Measurements from ENCODE around the gene ACOT7. TPM values are rescaled to one million over a fixed set of nuclear protein-coding genes. Genes with fewer than 3 reads are reported as not detected.

ACOT7 gene
- total RNA-seq, 2 donors from 2014 or later = 46.0 to 75.8 TPM

DNA sequence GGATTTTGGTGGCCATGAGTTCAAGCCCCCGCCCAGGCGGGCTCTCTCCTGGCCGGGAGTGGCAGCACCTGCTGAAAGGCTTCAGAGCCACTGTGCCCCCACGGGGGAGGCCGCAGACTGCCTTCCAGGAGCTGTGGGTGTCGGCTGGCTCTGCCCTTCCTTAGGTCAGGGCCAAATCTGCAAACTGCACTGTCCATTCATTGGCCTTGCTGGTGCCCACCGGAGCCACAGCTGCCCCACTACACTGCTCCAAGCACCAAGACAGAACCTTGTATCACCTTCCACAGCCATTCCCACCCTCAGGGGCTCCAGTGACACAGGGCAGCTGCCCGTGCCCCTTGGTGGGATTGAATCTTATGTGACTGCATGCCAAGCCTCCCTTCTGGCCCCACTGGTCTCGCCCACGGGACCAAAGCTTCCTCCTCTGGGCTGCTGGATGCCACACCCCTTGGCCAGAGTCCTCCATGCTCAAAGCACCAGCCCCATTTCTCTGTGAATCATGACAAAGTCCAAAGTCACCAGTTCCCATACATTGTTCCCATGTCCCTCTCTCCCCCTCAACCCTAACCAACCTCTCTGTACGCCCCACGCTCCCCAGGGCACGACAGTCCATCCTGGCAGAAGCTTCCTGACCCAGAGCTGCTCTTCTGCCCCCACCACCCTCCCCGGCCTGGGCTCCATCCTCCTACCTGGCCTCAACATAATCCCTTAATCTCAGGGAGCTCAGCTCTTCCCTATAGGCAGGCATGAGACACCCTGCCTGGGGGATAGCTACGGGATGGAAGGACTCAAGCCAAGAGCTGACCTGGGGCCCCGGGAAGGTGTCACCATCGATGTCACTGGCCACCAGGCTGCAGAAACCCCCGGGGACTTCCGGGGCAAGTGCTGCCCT lies 111.8 kb downstream of the ACOT7 start:
- Mint-ChIP-seq H3K9me3 (no peaks in the 10 kb centered on the region), H3K27ac (peak overlapping the region in 1 of 2 donors; percentile 64), H3K36me3 (no peaks in the 10 kb centered on the region)
- DNase-seq (ENCODE audit: low spot score in 2 of 2) (no peak), ATAC-seq (no peak)

DNA sequence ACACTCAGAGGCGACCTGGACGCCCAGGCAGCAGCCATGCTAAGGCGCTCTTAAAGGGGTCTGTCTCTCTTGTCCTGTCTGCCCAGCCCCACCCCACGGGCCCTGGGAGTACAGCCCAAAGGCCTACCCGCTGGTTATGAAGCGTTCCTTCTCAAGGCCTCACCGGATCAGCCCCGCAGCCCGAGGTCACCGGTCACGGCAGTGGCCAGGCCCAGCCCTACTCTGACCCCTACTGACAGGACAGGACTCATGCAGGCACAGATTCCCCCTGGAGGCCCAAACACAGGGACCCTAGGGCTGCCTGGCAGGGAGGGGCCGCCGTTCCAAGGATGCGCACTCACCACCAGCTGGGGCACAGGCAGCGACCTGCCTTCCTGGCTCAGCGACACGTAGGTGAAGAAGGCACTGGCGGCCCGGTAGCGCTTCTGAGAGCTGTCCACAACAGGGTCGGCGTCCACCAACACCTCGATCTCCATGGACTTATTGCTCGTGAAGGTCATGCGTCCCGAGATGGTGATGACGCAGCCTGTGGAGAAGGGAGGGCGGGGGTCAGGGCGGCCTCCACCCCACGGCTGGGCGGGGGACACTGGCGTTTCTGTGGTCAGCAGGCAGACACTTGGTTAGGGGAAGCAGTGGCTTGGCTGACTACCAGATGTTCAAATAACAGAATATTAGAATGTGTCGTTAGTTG lies 112.7 kb downstream of the ACOT7 start:
- no peak for DNase-seq (ENCODE audit: low spot score in 2 of 2)
- H3K36me3 Mint-ChIP-seq = no peaks in the 10 kb centered on the region
- no peak for ATAC-seq
- H3K27ac Mint-ChIP-seq = no peak overlapping the region
- no peaks in the 10 kb centered on the region for H3K9me3 Mint-ChIP-seq

DNA sequence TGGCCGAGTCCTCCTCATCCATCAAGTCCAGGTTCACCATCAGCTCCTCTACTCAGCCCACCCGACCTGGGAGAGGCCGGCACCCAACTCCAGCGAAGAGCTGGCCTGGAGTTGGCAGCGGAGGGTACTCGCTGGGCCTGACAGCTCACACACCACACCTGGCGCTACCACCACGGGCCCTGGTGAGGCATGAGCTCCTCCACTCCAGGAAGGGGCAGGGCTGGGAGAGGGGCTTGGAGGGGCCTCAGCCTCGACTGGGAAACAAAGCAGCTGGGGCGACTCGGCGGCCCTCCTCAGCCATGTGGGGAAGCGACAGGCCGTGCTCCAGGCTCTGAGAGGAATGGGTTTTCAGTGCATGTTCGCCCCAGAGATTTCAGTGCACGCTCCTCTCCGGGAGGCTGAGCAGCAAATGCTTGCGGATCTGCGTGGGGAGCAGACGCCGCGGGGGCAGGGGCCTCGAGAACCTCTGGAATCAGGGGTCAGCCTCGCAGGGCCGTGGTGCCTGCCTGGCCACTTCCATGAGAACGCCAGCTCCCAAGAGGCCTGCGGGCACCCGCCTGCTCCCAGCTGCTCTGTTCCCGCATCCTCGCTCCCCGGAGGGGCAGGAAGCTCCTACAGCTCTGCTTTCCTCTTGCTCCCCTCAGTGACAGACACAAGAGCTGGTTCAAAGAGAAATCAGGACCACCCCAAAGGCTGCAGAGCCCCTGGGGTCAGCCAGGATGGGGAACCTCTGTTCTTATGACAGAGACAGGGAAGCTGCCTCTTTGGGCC lies 113.8 kb downstream of the ACOT7 start:
- no peak for DNase-seq (ENCODE audit: low spot score in 2 of 2)
- no peaks in the 10 kb centered on the region for H3K9me3 Mint-ChIP-seq
- no peaks in the 10 kb centered on the region for H3K36me3 Mint-ChIP-seq
- no peak overlapping the region for H3K27ac Mint-ChIP-seq
- no peak for ATAC-seq

DNA sequence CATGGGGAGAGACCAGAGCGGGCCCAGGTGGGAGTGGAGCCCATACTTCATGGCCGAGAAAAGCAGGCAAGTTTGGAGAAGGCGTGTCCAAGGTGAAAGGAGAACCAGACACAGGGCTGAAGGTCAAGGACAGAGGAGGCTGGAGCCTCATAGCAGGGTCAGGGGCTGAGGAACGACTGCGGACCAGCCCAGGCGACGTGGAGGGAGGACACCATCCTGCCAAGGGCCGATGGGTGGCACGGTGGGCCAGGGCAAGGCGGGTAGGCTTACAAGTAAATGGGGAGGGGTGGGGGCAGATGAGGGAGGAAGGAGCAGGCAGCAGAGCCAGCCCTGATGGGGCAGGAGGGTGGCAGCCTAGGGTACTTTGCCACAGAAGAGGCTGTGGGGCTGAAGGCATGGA lies 114.5 kb downstream of the ACOT7 start:
- no peaks in the 10 kb centered on the region for H3K9me3 Mint-ChIP-seq
- no peaks in the 10 kb centered on the region for H3K36me3 Mint-ChIP-seq
- ATAC-seq = no peak
- H3K27ac Mint-ChIP-seq = no peak overlapping the region
- no peak for DNase-seq (ENCODE audit: low spot score in 2 of 2)

DNA sequence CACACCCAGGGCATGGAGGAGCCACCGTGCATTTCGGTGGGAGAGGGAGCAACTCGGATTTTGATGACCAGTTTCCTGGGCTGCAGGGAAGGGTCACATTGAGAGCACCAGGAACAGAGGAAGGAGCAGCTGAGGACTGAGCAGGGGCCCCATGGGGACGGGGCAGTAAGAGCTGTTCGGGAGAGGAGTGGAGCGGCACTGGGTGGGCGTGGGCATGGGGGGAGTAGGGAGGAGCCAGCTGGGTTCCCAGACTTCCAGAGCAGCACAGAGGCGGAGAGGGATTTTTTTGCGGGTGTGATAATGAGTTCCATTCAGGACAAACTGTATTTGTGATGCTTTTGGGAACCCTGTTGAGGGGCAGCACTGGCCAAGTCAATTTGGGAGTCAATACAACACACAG lies 115.3 kb downstream of the ACOT7 start:
- peak overlapping the region in 1 of 2 donors; percentile 31 for H3K27ac Mint-ChIP-seq

DNA sequence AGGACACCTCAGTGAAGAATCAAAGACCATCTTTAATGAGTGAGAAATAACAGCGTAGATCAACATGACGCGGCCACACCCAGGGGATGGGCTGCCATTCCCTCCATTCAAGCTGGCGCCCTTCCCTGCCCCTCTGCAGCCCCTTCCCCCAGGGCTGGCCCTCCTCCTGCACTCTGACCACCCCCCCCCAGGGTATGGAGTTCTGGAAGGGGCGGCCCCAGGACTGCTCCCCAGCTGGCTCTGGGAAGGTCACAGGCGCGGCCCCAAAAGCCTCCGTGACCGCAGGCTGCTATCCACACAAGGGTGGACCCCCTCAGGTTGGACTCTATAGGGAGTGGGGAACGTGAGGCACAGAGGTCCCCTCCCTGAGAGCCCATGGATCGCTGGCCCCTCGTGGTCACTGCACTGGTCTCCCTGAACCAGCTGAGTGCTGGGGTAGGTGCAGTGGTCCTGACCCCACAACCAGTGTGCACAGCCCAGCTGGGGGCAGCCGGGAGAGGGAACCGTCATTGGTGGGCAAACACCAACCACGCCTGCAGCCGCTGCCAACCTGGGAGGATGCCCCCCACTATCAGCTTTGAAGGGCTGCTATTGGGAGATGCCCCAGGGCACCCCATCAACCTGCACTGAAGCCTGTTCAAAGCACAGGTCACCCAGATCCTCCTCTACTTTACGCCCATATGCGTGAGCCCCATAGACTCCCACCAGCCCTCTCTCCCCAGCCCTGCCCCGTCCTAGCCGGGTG lies 116.6 kb downstream of the ACOT7 start:
- DNase-seq (ENCODE audit: low spot score in 2 of 2) = no peak
- Mint-ChIP-seq H3K27ac (peak overlapping the region in 1 of 2 donors; percentile 42), H3K36me3 (no peaks in the 10 kb centered on the region), H3K9me3 (no peaks in the 10 kb centered on the region)
- ATAC-seq = no peak

More for the DNA sequence above, 115.3 kb downstream of the ACOT7 start:
- H3K36me3 Mint-ChIP-seq = no peaks in the 10 kb centered on the region
- no peaks in the 10 kb centered on the region for H3K9me3 Mint-ChIP-seq
- no peak for DNase-seq (ENCODE audit: low spot score in 2 of 2)
- ATAC-seq = no peak

DNA sequence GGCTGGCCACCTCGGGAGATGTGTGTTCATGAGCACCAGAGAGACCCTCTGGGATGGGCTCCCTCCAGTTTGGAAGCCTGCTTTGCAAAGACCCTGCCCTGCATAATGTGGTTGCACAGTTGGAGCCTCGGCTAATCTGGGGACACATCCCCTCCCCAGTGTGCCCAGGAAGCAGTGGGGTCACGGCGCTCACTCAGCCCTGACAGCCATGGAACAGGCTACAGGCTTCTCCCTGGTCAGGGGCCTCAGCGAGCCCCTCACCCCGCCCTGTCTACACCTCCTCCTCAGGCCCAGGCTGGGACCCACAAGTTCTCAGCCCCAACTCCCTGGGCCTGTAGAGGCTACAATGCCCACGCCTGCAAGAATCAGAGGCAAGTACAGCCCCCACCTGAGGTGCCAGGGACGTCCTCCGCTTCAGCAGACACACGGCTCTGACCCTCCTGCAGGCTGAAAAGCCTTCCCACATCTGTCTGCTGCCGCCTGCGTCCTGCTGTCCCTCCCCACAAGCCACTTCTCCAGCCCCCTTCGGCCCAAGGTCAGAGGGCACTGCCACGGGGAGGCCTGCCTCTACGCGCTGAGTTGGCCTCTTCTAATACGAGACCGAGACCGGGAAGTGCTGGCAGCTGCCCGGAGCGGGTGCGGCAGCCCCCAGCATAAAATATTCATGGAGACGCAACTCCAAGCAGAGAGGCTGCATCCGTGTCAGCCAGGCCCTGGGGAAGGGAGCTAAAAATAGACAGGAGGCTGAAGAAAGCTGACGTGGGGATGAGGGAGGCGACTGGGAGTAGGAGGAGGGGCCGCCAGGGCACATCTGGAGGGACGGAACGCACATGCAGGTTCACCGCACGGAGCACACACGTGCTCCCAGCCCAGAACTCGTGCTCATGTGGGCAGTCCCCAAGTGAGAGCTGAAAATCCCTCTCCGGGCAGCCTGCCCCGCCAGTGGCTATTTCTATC lies 117.5 kb downstream of the ACOT7 start:
- H3K36me3 Mint-ChIP-seq = no peaks in the 10 kb centered on the region
- H3K9me3 Mint-ChIP-seq = no peaks in the 10 kb centered on the region
- ATAC-seq (no peak), DNase-seq (ENCODE audit: low spot score in 2 of 2) (no peak)
- no peak overlapping the region for H3K27ac Mint-ChIP-seq

DNA sequence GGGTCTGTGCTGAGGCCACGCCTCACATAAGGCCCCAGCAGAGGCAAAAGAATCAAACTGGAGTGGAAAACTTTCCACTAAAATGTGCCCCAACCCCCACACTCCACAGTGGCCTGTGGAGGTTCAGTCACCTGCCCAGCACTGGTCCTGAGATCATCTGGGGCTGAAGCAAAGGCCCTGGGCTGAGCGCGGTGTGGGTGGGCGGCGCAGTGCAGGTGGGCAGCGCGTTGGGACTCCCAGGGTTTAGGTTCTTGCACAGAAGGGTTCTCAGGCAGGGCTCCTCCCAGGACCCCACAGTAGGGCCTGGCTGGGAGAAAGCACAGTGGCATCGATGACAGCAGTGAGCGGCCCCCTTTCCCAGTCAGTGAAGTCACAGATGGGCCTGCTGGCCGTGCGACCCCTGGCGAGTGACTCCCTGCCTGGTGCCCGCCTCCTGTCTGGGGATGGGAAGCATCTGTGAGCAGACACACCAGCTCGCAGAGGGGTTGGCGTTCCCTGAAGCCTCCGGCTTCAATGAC lies 118.9 kb downstream of the ACOT7 start:
- Mint-ChIP-seq H3K9me3 (no peaks in the 10 kb centered on the region), H3K27ac (no peak overlapping the region), H3K36me3 (no peaks in the 10 kb centered on the region)
- DNase-seq (ENCODE audit: low spot score in 2 of 2) (no peak), ATAC-seq (no peak)

DNA sequence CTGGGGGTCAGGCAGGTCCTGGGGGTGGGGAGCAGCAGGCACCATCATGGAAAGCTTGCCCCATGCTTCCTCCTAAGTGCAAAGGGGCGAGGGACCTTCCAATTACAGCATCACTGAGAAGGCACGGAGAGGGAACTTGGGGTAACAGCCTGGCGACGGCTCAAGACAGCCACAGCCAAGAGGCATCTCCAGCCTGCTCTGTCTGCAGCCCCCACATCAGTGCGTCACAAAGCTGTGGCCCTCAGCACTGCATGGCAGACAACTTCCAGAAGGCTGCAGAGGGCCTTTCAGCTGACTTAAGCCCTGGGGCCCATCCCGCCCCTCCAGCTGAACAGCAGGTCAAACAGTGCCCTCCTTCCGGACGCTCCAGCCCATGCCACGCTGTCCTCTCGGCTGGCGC lies 119.5 kb downstream of the ACOT7 start:
- DNase-seq (ENCODE audit: low spot score in 2 of 2) = no peak
- no peaks in the 10 kb centered on the region for H3K9me3 Mint-ChIP-seq
- H3K27ac Mint-ChIP-seq = no peak overlapping the region
- no peak for ATAC-seq
- H3K36me3 Mint-ChIP-seq = no peaks in the 10 kb centered on the region

DNA sequence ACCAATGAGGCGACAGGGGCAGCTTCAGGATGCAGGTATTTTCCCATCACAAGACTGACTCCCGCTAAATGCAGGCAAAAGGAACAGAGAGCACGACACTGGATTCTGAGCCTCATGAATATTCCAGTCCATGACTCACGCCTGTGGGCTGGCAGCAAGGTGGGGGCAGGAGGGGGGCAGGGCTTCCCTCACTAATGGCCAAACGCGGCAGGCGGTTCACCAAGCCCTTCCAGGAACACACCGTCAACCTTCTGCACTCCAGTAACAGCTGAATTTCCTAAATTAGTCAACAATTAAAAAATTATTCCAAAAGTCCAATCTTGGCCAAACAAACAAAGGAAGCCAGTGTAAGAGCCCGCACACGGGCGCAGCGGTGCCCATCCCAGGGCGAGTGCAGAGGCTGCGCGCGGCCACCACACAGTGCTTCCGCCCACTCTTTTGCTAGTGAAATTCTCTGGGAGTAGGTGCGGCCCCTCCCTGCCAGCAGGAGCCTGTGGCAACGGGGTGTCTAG lies 120.1 kb downstream of the ACOT7 start:
- H3K27ac Mint-ChIP-seq = no peak overlapping the region
- ATAC-seq (no peak), DNase-seq (ENCODE audit: low spot score in 2 of 2) (no peak)
- H3K9me3 Mint-ChIP-seq = no peaks in the 10 kb centered on the region
- H3K36me3 Mint-ChIP-seq = no peaks in the 10 kb centered on the region

DNA sequence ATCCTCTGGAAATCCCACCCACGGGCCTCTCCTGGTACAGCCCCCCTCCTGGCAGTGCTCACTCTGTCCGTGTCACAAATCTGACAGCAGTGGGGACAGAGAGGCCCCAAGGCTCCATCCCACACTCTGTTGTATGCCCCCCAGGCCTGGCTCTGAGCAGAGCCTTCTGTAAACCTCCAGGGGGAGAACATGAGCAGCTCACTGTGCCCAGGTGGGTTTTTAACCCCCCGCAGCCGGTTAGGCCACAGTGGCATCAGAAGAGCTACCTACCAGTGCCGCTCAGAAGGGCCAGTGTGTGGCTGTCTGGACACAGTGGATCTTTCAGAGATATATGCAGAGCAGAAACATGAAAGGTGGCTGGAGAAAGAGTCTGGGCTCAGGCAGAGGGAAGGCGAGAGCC lies 120.7 kb downstream of the ACOT7 start:
- DNase-seq (ENCODE audit: low spot score in 2 of 2) (no peak), ATAC-seq (no peak)
- Mint-ChIP-seq H3K9me3 (no peaks in the 10 kb centered on the region), H3K36me3 (no peaks in the 10 kb centered on the region), H3K27ac (peak overlapping the region in 1 of 2 donors; percentile 19)

DNA sequence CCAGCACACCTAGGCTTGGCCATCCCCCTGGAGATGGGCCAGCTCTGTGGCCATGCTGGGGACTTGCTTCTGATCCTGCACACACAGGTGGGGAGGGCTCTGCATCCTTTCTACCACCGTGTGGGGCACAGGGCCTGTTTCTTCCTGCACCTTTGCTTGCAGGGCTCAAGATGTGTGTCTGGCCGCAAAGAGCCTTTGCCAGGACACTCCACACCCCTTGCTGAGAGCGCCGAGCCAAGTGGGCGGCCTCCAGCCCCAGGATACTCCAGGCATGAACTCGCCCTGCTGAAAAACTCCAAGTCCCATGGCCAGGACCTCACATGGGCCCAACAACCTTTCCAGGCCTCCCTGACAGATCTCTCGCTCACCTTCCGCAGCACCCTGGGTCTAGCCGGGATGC lies 121.1 kb downstream of the ACOT7 start:
- no peaks in the 10 kb centered on the region for H3K36me3 Mint-ChIP-seq
- peak overlapping the region in 1 of 2 donors; percentile 19 for H3K27ac Mint-ChIP-seq
- no peaks in the 10 kb centered on the region for H3K9me3 Mint-ChIP-seq
- ATAC-seq (no peak), DNase-seq (ENCODE audit: low spot score in 2 of 2) (no peak)

DNA sequence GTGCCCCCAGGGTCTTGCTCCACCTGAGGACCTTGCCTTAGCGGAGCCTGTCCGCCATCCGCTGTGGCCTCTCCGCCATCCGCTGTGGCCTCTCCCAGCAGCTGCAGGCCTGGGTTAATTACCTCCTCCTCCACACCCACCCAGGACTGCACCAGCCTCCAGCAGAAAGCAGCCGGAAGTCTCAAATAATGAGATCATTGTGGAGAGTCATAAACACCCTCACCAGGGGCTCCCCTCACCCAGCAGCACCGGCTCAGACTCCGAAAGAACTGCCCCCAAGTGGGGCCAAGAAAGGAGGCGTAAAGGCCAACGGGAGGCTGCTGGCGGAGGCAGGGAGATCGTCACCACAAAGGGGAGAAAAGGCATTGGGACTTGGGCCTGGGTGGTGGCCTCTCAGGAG lies 122.0 kb downstream of the ACOT7 start:
- Mint-ChIP-seq H3K36me3 (no peaks in the 10 kb centered on the region), H3K9me3 (no peaks in the 10 kb centered on the region), H3K27ac (peak overlapping the region in 1 of 2 donors; percentile 44)
- no peak for DNase-seq (ENCODE audit: low spot score in 2 of 2)
- no peak for ATAC-seq

DNA sequence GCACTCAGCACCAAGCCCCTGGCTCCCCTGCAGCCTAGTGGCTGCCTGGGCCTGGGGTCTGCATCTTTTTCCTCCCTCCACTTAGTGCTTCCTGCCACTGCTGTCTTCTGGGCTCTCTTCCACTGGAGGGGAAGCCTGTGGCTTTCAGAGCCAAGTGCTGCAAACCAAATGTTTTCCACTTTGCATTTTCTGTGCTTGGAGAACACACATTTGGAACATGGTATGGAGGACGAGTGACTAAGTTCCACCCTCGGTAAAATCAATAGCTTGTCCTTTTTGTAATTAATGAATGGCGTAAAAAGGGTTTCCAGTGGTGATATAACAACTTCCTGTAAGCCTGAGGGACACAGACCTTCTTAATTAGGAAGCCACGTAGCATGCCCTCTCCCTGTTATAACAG lies 122.6 kb downstream of the ACOT7 start:
- no peak for ATAC-seq
- Mint-ChIP-seq H3K27ac (no peak overlapping the region), H3K9me3 (no peaks in the 10 kb centered on the region), H3K36me3 (no peaks in the 10 kb centered on the region)
- no peak for DNase-seq (ENCODE audit: low spot score in 2 of 2)

DNA sequence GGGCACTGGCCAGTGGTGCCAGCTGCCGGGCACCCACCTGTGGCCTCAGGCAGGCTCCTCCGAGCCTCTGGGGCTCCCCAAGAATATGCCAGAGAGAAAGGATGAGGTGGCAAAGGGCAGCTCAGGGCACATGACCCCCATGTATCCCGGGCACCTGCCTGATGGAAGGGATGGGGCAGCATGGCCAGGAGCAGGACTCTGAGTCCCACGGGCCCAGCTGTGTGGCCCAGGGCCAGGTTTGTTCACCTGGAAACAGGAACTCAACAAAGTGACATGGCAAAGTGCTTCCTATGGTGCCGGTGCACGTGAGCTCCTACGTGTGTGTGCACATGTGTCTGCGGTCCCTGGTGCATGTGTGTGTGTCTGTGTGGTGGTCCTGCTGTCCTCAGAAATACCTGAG lies 123.2 kb downstream of the ACOT7 start:
- no peaks in the 10 kb centered on the region for H3K9me3 Mint-ChIP-seq
- no peaks in the 10 kb centered on the region for H3K36me3 Mint-ChIP-seq
- ATAC-seq (no peak), DNase-seq (ENCODE audit: low spot score in 2 of 2) (no peak)
- H3K27ac Mint-ChIP-seq = no peak overlapping the region
